Prostate gland (tissue), 2 donors: ENCODE results near the gene RBPJ. TPM values are rescaled to one million over a fixed set of nuclear protein-coding genes. Genes with fewer than 3 reads are reported as not detected.
A peak's percentile ranks its signal among the peaks of the same experiment; 100 is the strongest.

Source experiments
- DNase-seq: peaks from one replicate; pipeline ENCODE4 v3.0.0-alpha.2; 2019; ENCODE audit warnings: low spot score
- H3K27ac ChIP-seq, 2 donors: fragments of 200-600 bp; sonication (generic); 2 replicates each; pipeline ENCODE4 v1.5.1; 2017 to 2019
- H3K27me3 ChIP-seq: fragments of 200-600 bp; sonication (generic); replicated peaks from 2 replicates; pipeline ENCODE4 v1.5.1; 2019; ENCODE audit not compliant: insufficient read depth
- H3K36me3 ChIP-seq, 2 donors: fragments of 200-600 bp; sonication (generic); 1 replicate in 1 of 2; 2 replicates in 1 of 2; pipeline versions ENCODE4 v1.5.1 to v1.8.1; 2017 to 2019
- H3K4me1 ChIP-seq: fragments of 200-600 bp; sonication (generic); replicated peaks from 2 replicates; pipeline ENCODE4 v1.5.1; 2019
- H3K4me3 ChIP-seq, 2 donors: fragments of 200-600 bp; sonication (generic); 2 replicates each; pipeline ENCODE4 v1.5.1; 2017 to 2019
- H3K9me3 ChIP-seq: fragments of 200-600 bp; sonication (generic); 2 replicates; pipeline ENCODE4 v1.5.1; 2017
- POLR2A ChIP-seq: fragments of 450-650 bp; IDR thresholded peaks from one replicate; pipeline ENCODE4 v1.6.1; 2016; ENCODE audit warnings: antibody characterized with exemption, mild to moderate bottlenecking
- POLR2AphosphoS5 ChIP-seq: sonication (generic); formaldehyde crosslinking; IDR thresholded peaks from one replicate; pipeline ENCODE4 v1.6.1; 2017; ENCODE audit warnings: antibody characterized with exemption
- WGBS: methylation state at CpG from one replicate; pipeline ENCODE4 v1.1.5; 2018; 5-methylcytosine and 5-hydroxymethylcytosine counted together
- intact Hi-C: fragments of 100-400 bp; cut with DNase I; formaldehyde crosslinking; loops from one replicate; pipeline ENCODE4 v1.14.2; 2022
- total RNA-seq, 2 donors: library from RNA; depleted of rRNA; stranded (reverse); fragments of >200 nt; gene quantifications; one replicate each; pipeline ENCODE4 v1.1.0, GENCODE V29; 2016
- TF ChIP-seq, protein P1 (sequence below), 4 experiments: fragments of 200-600 bp in 2 of 4; fragments of 450-650 bp in 2 of 4; sonication (generic) in 2 of 4; IDR thresholded peaks; 1 replicate in 3 of 4; 2 replicates in 1 of 4; pipeline ENCODE4 v1.5.1; 2016 to 2019; ENCODE audit warnings: antibody characterized with exemption in 4 of 4, mild to moderate bottlenecking in 2 of 4, moderate library complexity in 2 of 4

The RBPJ gene
- 100 to 1,000 TPM in 1 of 2 donors, 10 to 100 TPM in 1; 36.0 to 130 TPM for total RNA-seq

DNA sequence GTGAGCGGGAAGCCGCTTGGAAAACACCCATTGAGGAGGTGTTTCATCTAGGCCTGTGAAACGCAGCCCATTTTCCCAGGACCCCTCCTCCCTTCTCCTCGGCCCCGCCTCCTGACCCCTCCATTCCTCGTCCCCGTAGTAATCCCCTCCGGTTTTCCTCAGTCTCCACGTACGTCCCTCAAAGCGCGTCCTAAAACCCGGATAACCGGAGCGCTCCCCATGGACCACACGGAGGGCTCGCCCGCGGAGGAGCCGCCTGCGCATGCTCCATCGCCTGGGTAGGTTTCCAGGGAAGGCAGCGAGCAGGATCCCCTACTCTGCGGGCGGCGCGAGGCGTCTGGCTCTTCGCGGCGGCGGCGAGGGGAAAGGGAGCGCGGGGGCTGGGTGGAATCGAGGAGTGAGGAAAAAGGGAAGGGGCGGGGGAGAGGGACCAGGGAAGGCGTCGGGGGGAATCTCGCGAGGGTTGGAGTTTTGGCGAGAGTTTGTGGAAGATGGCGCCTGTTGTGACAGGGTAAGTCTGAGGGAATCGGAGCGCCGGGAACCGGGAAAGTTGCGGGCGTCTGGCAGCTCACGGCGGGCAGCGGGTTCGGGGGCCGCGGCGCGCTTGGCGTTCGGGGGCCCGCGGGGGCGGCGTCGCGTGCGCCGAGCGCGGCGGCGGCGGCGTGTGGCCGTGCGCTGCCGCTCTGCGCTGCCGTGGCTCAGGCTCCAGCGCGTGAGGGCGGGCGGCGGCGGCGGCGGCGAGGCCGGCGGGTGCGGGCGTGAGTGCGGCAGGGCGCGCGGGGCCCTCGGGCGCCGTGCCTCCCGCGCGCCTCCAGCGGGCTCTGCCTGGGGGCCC, at the start of gene RBPJ:
Gene RBPJ, plus strand, starts transcription at position 477 of the 835 bp plus-strand sequence. Its CDS starts 15 bp downstream, at position 492.
- Histone ChIP-seq H3K36me3 (no peaks in the 10 kb centered on the region), H3K9me3 (no peaks in the 10 kb centered on the region), H3K27ac (peak within 1 kb of the TSS; percentile 95 to 96), H3K27me3 (no peaks in the 10 kb centered on the region), H3K4me3 (peak within 1 kb of the TSS; percentile 67 to 80), H3K4me1 (no peaks in the 10 kb centered on the region)
- WGBS: 1% methylated on average over 94 of the region's 102 CpGs
- intact Hi-C loops: loop anchor here (2.0 to 5.0 kb wide), 3 partner anchors 114 to 293 kb away; no protein-coding TSS in a partner anchor
- DNase-seq: peak; percentile 90
- TF ChIP-seq, protein P1, sequence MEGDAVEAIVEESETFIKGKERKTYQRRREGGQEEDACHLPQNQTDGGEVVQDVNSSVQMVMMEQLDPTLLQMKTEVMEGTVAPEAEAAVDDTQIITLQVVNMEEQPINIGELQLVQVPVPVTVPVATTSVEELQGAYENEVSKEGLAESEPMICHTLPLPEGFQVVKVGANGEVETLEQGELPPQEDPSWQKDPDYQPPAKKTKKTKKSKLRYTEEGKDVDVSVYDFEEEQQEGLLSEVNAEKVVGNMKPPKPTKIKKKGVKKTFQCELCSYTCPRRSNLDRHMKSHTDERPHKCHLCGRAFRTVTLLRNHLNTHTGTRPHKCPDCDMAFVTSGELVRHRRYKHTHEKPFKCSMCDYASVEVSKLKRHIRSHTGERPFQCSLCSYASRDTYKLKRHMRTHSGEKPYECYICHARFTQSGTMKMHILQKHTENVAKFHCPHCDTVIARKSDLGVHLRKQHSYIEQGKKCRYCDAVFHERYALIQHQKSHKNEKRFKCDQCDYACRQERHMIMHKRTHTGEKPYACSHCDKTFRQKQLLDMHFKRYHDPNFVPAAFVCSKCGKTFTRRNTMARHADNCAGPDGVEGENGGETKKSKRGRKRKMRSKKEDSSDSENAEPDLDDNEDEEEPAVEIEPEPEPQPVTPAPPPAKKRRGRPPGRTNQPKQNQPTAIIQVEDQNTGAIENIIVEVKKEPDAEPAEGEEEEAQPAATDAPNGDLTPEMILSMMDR (IDR thresholded peaks at IDR 0.05): peak in 1 of 4 experiments; percentile 10
- TF ChIP-seq POLR2A: peak; percentile 70
- peak; percentile 91 for TF ChIP-seq POLR2AphosphoS5

DNA sequence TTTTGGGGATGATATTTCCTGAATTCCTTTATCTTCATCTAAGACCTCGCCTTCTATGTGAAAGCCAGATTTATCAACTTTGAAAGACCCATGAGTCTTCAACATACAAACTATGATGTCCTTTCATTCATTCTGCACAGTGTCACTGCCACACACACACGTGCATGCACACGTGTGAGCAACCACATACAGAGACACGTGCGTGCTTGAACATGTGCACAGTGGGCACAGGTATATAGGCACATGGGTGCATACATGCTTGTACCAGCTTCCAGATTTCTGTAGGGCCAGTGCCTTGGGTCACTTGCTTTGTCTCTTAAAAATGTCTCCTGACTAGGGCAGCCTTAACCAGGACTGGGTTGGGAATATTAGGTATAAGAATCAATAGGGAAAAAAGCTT, 49.1 kb upstream of the RBPJ start:
- Histone ChIP-seq H3K4me3 (no peak overlapping the region), H3K27me3 (no peaks in the 10 kb centered on the region), H3K27ac (no peak overlapping the region), H3K9me3 (no peaks in the 10 kb centered on the region), H3K4me1 (no peaks in the 10 kb centered on the region), H3K36me3 (no peaks in the 10 kb centered on the region)
- no peak for DNase-seq
- TF ChIP-seq, protein P1 (IDR thresholded peaks at IDR 0.05): no peak
- TF ChIP-seq POLR2AphosphoS5: no peak
- TF ChIP-seq POLR2A: no peak
- intact Hi-C loops: no loop called here
- WGBS: 95% methylated on average over 5 of the region's 5 CpGs

DNA sequence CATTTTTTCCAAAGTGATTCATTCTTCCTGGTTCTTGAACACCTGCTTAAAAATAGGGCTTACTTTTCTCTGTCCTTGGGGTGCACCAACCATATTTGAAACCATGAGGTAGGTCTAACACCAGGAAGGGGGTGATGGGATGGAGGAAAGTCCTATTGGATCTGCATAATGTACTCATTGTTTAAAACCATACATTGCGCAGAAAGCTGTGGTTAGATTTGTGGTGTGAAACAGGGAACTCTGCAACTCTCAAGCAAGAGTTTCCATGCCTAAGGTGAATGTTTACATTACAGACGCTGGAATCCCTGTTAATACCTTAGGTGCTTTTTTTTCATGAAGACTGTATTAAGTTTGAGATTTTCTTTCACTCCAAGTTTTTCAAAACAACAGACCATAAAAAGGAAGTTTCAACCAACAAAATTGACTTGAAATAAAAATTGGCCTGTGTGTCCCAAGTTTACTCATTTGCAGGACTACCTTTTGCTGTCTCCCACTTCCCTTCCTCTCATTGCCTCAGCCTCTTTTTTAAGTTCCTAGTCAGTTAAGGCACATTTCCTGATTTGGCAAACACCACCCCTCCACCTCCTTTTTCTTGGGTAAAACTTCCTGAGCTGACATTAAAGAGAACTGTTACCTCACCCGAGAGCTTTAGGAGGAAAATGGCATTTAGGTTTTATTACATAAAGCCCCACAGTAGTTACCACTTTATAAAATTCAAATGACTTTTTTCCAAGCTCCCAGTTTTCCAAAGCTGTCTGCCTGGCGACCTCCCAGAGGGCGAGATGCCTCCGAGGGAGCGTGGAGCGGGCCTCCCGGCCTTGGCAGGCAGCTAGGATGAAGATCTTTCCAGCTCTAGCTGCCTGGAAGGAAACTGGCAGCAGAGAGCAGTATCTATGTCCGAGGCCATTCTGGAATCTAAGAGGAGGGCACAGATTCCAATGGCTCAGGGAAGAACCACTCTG, 47.9 kb upstream of the RBPJ start:
- Histone ChIP-seq H3K4me3 (no peak overlapping the region), H3K9me3 (no peaks in the 10 kb centered on the region), H3K36me3 (no peaks in the 10 kb centered on the region), H3K27ac (no peak overlapping the region), H3K27me3 (no peaks in the 10 kb centered on the region), H3K4me1 (no peaks in the 10 kb centered on the region)
- intact Hi-C loops: no loop called here
- TF ChIP-seq, protein P1 (IDR thresholded peaks at IDR 0.05): no peak
- TF ChIP-seq POLR2A (no peak), POLR2AphosphoS5 (no peak)
- 30% methylated on average over 10 of the region's 10 CpGs for WGBS
- no peak for DNase-seq

DNA sequence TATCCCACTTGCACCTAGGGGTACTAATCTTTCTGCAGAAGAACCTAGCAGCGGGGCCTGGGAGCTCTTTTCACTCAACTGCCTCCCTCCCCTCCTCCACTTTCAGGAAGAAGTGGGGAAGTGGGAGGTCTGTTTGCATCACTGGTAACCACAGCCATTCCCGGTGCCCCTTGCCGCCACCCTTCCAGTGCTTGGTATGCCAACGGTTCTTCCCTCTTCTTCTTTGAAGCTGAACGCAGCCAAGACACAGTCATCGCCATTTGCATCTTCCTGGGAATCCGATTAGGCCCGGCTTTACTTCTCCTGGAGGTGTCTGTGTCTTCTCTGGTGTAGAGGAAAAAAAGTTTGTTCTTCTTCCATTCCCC, 47.2 kb upstream of the RBPJ start:
- H3K27ac ChIP-seq: no peak overlapping the region
- TF ChIP-seq, protein P1 (IDR thresholded peaks at IDR 0.05): no peak
- TF ChIP-seq POLR2A: no peak
- no peak for TF ChIP-seq POLR2AphosphoS5
- no peak overlapping the region for H3K4me3 ChIP-seq
- intact Hi-C loops: no loop called here
- no peaks in the 10 kb centered on the region for H3K9me3 ChIP-seq
- no peaks in the 10 kb centered on the region for H3K27me3 ChIP-seq
- no peak for DNase-seq
- H3K36me3 ChIP-seq: no peaks in the 10 kb centered on the region
- WGBS: 75% methylated on average over 8 of the region's 8 CpGs
- H3K4me1 ChIP-seq: no peaks in the 10 kb centered on the region
